ENCODE results near the gene RAB27B.

- TF ChIP-seq, protein P1, sequence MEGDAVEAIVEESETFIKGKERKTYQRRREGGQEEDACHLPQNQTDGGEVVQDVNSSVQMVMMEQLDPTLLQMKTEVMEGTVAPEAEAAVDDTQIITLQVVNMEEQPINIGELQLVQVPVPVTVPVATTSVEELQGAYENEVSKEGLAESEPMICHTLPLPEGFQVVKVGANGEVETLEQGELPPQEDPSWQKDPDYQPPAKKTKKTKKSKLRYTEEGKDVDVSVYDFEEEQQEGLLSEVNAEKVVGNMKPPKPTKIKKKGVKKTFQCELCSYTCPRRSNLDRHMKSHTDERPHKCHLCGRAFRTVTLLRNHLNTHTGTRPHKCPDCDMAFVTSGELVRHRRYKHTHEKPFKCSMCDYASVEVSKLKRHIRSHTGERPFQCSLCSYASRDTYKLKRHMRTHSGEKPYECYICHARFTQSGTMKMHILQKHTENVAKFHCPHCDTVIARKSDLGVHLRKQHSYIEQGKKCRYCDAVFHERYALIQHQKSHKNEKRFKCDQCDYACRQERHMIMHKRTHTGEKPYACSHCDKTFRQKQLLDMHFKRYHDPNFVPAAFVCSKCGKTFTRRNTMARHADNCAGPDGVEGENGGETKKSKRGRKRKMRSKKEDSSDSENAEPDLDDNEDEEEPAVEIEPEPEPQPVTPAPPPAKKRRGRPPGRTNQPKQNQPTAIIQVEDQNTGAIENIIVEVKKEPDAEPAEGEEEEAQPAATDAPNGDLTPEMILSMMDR (IDR thresholded peaks at IDR 0.05), result no peak
- TF ChIP-seq POLR2AphosphoS5 (IDR thresholded peaks at IDR 0.05; ENCODE audit: insufficient read depth in 1 of 2, low read depth in 1 of 2) (no peak), POLR2A (IDR thresholded peaks at IDR 0.05) (no peak)
Measured at GRCh38 chr18:54857499-54857898, 29.2 kb downstream of the RAB27B start.

Data from vagina (tissue), 2 donors.